ENCODE data around the gene TMEM80. TPM values are rescaled to one million over a fixed set of nuclear protein-coding genes. Genes with fewer than 3 reads are reported as not detected.

The TMEM80 gene
- total RNA-seq, 1 donor from 2014 or later = 12.8 TPM

DNA sequence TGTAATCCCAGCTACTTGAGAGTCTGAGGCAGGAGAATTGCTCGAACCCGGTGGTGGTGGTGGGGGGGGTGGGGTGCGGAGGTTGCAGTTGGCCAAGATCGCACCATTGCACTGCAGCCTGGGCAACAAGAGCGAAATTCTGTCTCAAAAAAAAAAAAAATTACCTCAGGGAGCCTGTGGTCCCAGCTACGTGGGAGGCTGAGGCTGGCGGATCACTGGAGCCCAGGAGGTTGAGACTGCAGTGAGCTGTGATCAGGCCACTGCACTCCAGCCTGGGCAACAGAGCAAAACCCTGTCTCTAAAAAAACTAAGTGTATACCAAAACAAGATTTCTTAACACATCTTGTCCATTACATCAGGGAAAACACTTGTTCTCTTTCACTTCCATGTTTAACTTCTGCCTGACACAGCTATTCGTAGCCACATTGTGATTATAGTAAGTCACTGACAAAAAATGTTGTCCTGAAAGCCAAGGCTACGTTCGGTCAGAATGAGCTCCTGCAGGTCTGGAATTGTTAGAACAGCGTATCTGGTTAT lies 1.4 kb downstream of the TMEM80 start:
- Histone ChIP-seq H3K4me3 (peak overlapping the region; percentile 60 to 82), H3K36me3 (peaks cover 0 to 5% of the 10 kb centered on the region in 2 donors), H3K27ac (peak overlapping the region; percentile 100), H3K27me3 (no peaks in the 10 kb centered on the region), H3K4me1 (peaks cover 48% of the 10 kb centered on the region), H3K9me3 (no peaks in the 10 kb centered on the region)
- intact Hi-C loops (cut with DNase I) = no loop called here
- TF ChIP-seq POLR2AphosphoS5 (IDR thresholded peaks at IDR 0.05; ENCODE audit: insufficient read depth in 1 of 2, low read depth in 1 of 2) = peak; percentile 24 to 72
- TF ChIP-seq, protein P1, sequence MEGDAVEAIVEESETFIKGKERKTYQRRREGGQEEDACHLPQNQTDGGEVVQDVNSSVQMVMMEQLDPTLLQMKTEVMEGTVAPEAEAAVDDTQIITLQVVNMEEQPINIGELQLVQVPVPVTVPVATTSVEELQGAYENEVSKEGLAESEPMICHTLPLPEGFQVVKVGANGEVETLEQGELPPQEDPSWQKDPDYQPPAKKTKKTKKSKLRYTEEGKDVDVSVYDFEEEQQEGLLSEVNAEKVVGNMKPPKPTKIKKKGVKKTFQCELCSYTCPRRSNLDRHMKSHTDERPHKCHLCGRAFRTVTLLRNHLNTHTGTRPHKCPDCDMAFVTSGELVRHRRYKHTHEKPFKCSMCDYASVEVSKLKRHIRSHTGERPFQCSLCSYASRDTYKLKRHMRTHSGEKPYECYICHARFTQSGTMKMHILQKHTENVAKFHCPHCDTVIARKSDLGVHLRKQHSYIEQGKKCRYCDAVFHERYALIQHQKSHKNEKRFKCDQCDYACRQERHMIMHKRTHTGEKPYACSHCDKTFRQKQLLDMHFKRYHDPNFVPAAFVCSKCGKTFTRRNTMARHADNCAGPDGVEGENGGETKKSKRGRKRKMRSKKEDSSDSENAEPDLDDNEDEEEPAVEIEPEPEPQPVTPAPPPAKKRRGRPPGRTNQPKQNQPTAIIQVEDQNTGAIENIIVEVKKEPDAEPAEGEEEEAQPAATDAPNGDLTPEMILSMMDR (IDR thresholded peaks at IDR 0.05) = no peak
- no peak for DNase-seq (ENCODE audit: extremely low spot score in 2 of 2)

DNA sequence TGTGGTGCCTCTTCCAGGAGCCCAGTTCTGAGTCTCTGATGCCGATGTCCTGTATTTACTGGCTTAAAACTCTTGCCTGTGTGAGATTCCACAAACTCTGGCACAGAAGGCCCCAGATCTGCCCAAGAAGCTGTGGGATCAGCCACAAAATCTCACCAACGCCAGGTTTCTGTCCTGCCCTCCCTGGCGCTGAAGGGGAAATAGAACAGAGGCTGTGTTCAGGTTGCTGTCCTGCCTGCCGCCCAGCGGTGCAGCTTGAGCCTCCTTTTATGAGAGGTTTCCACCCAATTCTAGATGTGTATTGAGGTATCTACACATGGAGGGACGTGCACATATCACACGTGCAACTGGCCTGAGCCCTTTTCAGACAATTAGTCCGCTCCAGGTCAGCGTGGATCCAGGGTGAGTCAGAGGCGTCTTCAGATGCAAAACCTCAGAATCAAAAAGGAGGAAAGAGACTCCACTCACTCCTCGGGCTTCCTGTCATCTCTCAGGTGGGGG lies 2.2 kb downstream of the TMEM80 start:
- Histone ChIP-seq H3K9me3 (no peaks in the 10 kb centered on the region), H3K27ac (peak overlapping the region; percentile 100), H3K27me3 (no peaks in the 10 kb centered on the region), H3K36me3 (peaks cover 0 to 5% of the 10 kb centered on the region in 2 donors), H3K4me3 (peak overlapping the region in 1 of 2 donors; percentile 82), H3K4me1 (peaks cover 49% of the 10 kb centered on the region)
- TF ChIP-seq POLR2A (IDR thresholded peaks at IDR 0.05) (no peak), POLR2AphosphoS5 (IDR thresholded peaks at IDR 0.05; ENCODE audit: insufficient read depth in 1 of 2, low read depth in 1 of 2) (no peak)
- TF ChIP-seq, protein P1 (IDR thresholded peaks at IDR 0.05) = no peak
- intact Hi-C loops (cut with DNase I) = no loop called here
- no peak for DNase-seq (ENCODE audit: extremely low spot score in 2 of 2)

DNA sequence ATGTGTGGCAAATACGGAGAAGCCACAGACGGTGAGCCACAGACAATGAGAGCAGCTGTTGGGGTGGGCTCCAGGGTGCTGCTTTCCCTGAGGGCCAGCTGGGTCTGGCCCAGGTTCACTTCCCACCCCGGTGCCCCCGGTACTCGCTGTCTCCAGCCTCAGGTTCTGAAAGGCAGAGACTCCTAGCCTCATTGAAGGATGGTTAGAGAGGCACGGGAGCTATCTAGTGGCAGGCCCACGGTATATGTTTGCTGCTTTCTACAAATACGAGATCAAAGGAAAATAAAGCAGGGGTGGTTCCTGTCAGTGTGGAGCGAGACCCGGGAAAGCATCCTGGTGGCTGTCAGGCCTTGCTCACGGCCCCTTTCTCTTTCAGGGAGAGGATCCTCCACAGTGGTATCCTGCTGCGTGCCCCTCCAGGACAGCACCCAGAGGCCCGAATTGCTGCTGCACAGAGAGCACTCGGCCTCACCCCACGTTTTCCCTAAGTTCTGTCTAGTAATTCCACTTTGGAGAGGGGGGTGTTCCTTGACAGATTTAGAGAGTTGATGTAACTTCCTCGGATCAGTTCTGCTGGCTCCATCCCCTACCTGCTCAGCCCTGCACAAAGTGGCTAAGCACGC lies 3.0 kb downstream of the TMEM80 start:
- H3K4me1 ChIP-seq = peaks cover 49% of the 10 kb centered on the region
- intact Hi-C loops (cut with DNase I) = no loop called here
- no peaks in the 10 kb centered on the region for H3K9me3 ChIP-seq

DNA sequence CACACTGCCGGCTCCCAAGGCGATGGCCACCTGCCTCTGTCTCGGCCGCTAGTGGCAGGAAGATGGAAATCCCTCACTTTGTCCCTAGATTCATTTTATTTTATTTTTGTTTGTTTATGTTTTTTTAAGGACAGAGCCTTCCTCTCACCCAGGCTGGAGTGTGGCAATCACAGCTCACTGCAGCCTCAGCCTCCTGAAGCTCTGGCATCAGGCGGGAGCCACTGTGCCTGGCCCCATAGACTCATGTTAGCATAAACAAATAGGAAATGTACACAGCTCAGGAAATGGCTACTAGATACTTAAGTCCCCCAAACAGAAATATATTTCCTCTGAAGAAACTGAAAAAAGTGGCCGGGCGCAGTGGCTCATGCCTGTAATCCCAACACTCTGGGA lies 3.5 kb downstream of the TMEM80 start:
- H3K4me1 ChIP-seq = peaks cover 45% of the 10 kb centered on the region
- H3K36me3 ChIP-seq = peaks cover 0 to 5% of the 10 kb centered on the region in 2 donors
- no peaks in the 10 kb centered on the region for H3K27me3 ChIP-seq
- no peaks in the 10 kb centered on the region for H3K9me3 ChIP-seq
- no peak overlapping the region for H3K4me3 ChIP-seq
- intact Hi-C loops (cut with DNase I) = no loop called here
- TF ChIP-seq POLR2AphosphoS5 (IDR thresholded peaks at IDR 0.05; ENCODE audit: insufficient read depth in 1 of 2, low read depth in 1 of 2) (no peak), POLR2A (IDR thresholded peaks at IDR 0.05) (no peak)
- TF ChIP-seq, protein P1 (IDR thresholded peaks at IDR 0.05) = no peak
- DNase-seq (ENCODE audit: extremely low spot score in 2 of 2) = no peak
- no peak overlapping the region for H3K27ac ChIP-seq

More for the DNA sequence above, 3.0 kb downstream of the TMEM80 start:
- no peak for TF ChIP-seq POLR2AphosphoS5 (IDR thresholded peaks at IDR 0.05; ENCODE audit: insufficient read depth in 1 of 2, low read depth in 1 of 2)
- TF ChIP-seq POLR2A (IDR thresholded peaks at IDR 0.05) = no peak
- TF ChIP-seq, protein P1 (IDR thresholded peaks at IDR 0.05) = no peak
- no peak overlapping the region for H3K4me3 ChIP-seq
- no peaks in the 10 kb centered on the region for H3K27me3 ChIP-seq
- peak overlapping the region; percentile 100 for H3K27ac ChIP-seq
- DNase-seq (ENCODE audit: extremely low spot score in 2 of 2) = no peak
- peaks cover 0 to 5% of the 10 kb centered on the region in 2 donors for H3K36me3 ChIP-seq

DNA sequence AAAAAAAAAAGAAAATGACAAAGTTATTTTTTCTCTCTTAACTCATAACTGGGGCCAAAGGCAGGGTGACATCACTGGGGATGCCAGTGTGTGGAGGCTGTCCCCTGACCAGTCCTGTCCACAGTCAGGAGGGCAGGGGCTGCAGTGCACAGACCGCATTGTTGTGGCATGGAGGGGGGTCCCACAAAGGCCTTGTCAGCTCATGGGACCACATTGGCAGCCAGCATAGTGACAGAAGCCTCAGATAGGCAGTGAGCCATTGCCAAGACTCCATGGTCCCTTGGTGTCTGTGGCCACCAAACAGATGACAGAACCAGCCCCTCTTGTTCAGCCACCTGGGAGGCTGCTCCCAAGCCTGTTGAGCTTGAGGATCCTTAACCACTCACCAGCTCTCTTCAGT lies 4.1 kb downstream of the TMEM80 start:
- intact Hi-C loops (cut with DNase I) = no loop called here
- Histone ChIP-seq H3K9me3 (no peaks in the 10 kb centered on the region), H3K27me3 (no peaks in the 10 kb centered on the region), H3K27ac (no peak overlapping the region), H3K4me3 (no peak overlapping the region), H3K36me3 (peaks cover 0 to 5% of the 10 kb centered on the region in 2 donors), H3K4me1 (peaks cover 40% of the 10 kb centered on the region)
- TF ChIP-seq, protein P1 (IDR thresholded peaks at IDR 0.05) = no peak
- no peak for TF ChIP-seq POLR2AphosphoS5 (IDR thresholded peaks at IDR 0.05; ENCODE audit: insufficient read depth in 1 of 2, low read depth in 1 of 2)
- TF ChIP-seq POLR2A (IDR thresholded peaks at IDR 0.05) = no peak
- DNase-seq (ENCODE audit: extremely low spot score in 2 of 2) = no peak

Measured in vagina (tissue), 2 donors.